ENCODE measurements around the gene PRDM16. TPM values are rescaled to one million over a fixed set of nuclear protein-coding genes. Genes with fewer than 3 reads are reported as not detected.

The PRDM16 gene
- total RNA-seq, 2 experiments from 2014 or later = not detected

DNA sequence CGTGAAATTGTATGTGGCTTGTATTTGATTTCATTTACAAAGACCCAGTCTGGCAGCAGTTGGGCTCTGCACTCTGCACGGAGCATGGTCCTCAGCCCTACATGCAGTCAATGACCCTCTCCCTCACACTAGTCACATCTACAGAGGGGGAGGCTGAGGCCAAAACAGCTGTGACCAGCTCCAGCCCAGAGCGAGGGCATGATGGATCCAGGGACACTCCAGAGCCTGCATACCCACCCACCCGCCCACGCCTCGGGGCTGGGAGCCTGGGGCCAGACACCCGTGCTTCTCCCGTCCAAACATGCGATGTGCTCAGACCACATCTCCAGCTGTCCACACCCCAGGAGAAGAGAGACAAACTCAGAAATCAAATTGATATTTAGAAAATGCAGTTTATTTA lies 14.0 kb upstream of the PRDM16 start:
- H2AFZ ChIP-seq (ENCODE audit: low read length) = no peak overlapping the region
- intact Hi-C loops (cut with micrococcal nuclease; ENCODE audit: unreplicated experiment) = no loop called here

DNA sequence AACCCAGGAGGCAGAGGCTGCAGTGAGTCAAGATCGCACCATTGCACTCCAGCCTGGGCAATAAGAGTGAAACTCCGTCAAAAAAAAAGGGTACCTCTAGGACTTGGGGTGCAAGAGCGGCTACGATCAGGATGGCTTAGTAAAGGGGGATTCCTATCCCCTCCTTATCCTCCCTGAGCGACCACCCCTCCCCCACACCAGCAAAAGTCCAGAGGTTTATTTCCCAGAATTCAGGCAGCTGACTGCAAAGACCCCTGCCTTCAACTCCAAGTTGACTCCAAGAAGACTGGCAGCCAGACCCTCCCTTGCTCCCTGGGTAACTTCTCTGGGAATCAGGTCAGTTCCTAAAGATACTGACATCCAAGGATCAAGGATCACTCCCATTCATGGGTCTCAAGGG lies 12.4 kb upstream of the PRDM16 start:
- TF ChIP-seq EZH2phosphoT487 (IDR thresholded peaks at IDR 0.05; ENCODE audit: borderline replicate concordance, low read depth, low read length) = no peak
- Histone ChIP-seq H3K4me3 (ENCODE audit: low read depth, low read length, poor library complexity, severe bottlenecking) (no peak overlapping the region), H3K27ac (ENCODE audit: low read depth, low read length, poor library complexity, severe bottlenecking) (no peak overlapping the region), H2AFZ (ENCODE audit: low read length) (no peak overlapping the region), H3K4me2 (ENCODE audit: low read length) (no peak overlapping the region), H3K4me1 (ENCODE audit: insufficient read depth, low read length, poor library complexity, severe bottlenecking) (no peaks in the 10 kb centered on the region), H3K79me2 (ENCODE audit: insufficient read depth, low read depth, low read length) (no peaks in the 10 kb centered on the region), H3K9me2 (ENCODE audit: insufficient read depth, low read length) (no peaks in the 10 kb centered on the region), H4K20me1 (ENCODE audit: insufficient read depth, low read length) (no peaks in the 10 kb centered on the region), H3K36me3 (ENCODE audit: insufficient read depth, low read length) (no peaks in the 10 kb centered on the region), H3K9me3 (ENCODE audit: low read length) (no peaks in the 10 kb centered on the region)
- intact Hi-C loops (cut with micrococcal nuclease; ENCODE audit: unreplicated experiment) = no loop called here
- DNase-seq (ENCODE audit: low spot score) = no peak
- POLR2A ChIA-PET = no interaction called here
- CTCF ChIA-PET (ENCODE audit: unreplicated experiment) = no interaction called here
- BruUV-seq (replicated peaks) = no TSS peak

More for the DNA sequence above, 14.0 kb upstream of the PRDM16 start:
- no peak overlapping the region for H3K27ac ChIP-seq (ENCODE audit: low read depth, low read length, poor library complexity, severe bottlenecking)
- no TSS peak for BruUV-seq (replicated peaks)
- TF ChIP-seq, protein P1, sequence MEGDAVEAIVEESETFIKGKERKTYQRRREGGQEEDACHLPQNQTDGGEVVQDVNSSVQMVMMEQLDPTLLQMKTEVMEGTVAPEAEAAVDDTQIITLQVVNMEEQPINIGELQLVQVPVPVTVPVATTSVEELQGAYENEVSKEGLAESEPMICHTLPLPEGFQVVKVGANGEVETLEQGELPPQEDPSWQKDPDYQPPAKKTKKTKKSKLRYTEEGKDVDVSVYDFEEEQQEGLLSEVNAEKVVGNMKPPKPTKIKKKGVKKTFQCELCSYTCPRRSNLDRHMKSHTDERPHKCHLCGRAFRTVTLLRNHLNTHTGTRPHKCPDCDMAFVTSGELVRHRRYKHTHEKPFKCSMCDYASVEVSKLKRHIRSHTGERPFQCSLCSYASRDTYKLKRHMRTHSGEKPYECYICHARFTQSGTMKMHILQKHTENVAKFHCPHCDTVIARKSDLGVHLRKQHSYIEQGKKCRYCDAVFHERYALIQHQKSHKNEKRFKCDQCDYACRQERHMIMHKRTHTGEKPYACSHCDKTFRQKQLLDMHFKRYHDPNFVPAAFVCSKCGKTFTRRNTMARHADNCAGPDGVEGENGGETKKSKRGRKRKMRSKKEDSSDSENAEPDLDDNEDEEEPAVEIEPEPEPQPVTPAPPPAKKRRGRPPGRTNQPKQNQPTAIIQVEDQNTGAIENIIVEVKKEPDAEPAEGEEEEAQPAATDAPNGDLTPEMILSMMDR (conservative IDR thresholded peaks at IDR 0.05; ENCODE audit: low read length) = no peak
- no peak for TF ChIP-seq EZH2phosphoT487 (IDR thresholded peaks at IDR 0.05; ENCODE audit: borderline replicate concordance, low read depth, low read length)
- CTCF ChIA-PET (ENCODE audit: unreplicated experiment) = no interaction called here
- H3K4me3 ChIP-seq (ENCODE audit: low read depth, low read length, poor library complexity, severe bottlenecking) = no peak overlapping the region
- no peaks in the 10 kb centered on the region for H3K9me3 ChIP-seq (ENCODE audit: low read length)
- DNase-seq (ENCODE audit: low spot score) = no peak
- no peaks in the 10 kb centered on the region for H3K9me2 ChIP-seq (ENCODE audit: insufficient read depth, low read length)
- H3K36me3 ChIP-seq (ENCODE audit: insufficient read depth, low read length) = no peaks in the 10 kb centered on the region
- no peaks in the 10 kb centered on the region for H3K4me1 ChIP-seq (ENCODE audit: insufficient read depth, low read length, poor library complexity, severe bottlenecking)
- POLR2A ChIA-PET = no interaction called here
- no peak overlapping the region for H3K4me2 ChIP-seq (ENCODE audit: low read length)
- H3K79me2 ChIP-seq (ENCODE audit: insufficient read depth, low read depth, low read length) = no peaks in the 10 kb centered on the region
- H4K20me1 ChIP-seq (ENCODE audit: insufficient read depth, low read length) = no peaks in the 10 kb centered on the region

DNA sequence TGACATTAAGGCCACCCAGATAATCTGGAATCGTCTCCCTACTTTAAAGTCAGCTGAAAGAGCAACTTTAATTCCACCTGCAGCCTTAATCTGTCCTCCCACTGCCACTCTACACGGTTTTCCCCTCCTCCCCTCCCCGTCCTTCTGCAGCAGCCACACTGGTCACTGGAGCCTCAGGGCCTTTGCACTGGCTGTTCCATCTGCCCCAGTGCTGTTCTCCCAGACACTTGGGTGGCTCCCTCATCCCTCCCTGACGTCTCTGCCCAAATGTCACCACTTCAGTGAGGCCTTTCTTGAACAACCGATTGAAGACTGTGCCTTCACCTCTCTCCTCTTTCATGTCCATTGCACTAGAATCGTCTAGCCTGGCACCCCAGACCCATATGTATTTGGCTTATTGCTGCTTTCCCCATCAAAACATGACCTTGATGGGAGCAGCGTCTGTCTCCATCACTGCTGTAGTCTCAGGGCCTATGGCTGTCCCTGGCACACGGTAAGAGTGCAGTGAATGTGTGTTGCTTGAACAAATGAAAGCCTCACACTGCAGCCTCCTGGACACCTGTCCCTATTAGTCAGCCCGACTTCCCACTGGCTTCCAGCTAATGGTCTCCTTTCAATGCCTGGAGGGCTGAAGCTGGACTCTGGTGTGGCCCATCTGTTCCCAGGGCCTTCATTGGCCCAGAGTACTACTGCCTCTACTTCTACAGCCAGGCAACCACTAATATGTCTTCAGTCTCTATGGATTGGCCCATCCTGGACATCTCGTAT lies 10.6 kb upstream of the PRDM16 start:
- Histone ChIP-seq H3K4me3 (ENCODE audit: low read depth, low read length, poor library complexity, severe bottlenecking) (no peak overlapping the region), H3K27ac (ENCODE audit: low read depth, low read length, poor library complexity, severe bottlenecking) (no peak overlapping the region), H3K36me3 (ENCODE audit: insufficient read depth, low read length) (no peaks in the 10 kb centered on the region), H3K4me1 (ENCODE audit: insufficient read depth, low read length, poor library complexity, severe bottlenecking) (no peaks in the 10 kb centered on the region), H2AFZ (ENCODE audit: low read length) (no peak overlapping the region), H4K20me1 (ENCODE audit: insufficient read depth, low read length) (no peaks in the 10 kb centered on the region), H3K9me2 (ENCODE audit: insufficient read depth, low read length) (no peaks in the 10 kb centered on the region), H3K9me3 (ENCODE audit: low read length) (no peaks in the 10 kb centered on the region), H3K4me2 (ENCODE audit: low read length) (no peak overlapping the region), H3K79me2 (ENCODE audit: insufficient read depth, low read depth, low read length) (no peaks in the 10 kb centered on the region)
- BruUV-seq (replicated peaks) = no TSS peak
- POLR2A ChIA-PET = no interaction called here
- no peak for TF ChIP-seq EZH2phosphoT487 (IDR thresholded peaks at IDR 0.05; ENCODE audit: borderline replicate concordance, low read depth, low read length)
- TF ChIP-seq, protein P1 (conservative IDR thresholded peaks at IDR 0.05; ENCODE audit: low read length) = no peak
- CTCF ChIA-PET (ENCODE audit: unreplicated experiment) = no interaction called here
- intact Hi-C loops (cut with micrococcal nuclease; ENCODE audit: unreplicated experiment) = no loop called here
- no peak for DNase-seq (ENCODE audit: low spot score)
